Stimulated activated CD8-positive, alpha-beta memory T cell treated with anti-CD3 and anti-CD28 coated beads, Interleukin-12 subunit alpha, Interleukin-12 subunit beta, amount 100 ng/mL, for 1 hour (primary cell): Measurements from ENCODE around the gene DMD.

Experiments
- DNase-seq: peaks from one replicate; pipeline ENCODE4 v3.0.0-alpha.2; 2020; ENCODE audit warnings: low read depth

DMD gene

GRCh38 chrX:31110657-31111056, 2100.7 kb downstream of the DMD start:
- no peak for DNase-seq

GRCh38 chrX:31099536-31100090, 2111.7 kb downstream of the DMD start:
- no peak for DNase-seq

- DNase-seq: no peak
These were observed 2113.3 kb downstream of the DMD start for GRCh38 chrX:31098079-31098478.

- DNase-seq: no peak
These were observed 2117.7 kb downstream of the DMD start for GRCh38 chrX:31093639-31093975.

GRCh38 chrX:31092970-31093638, 2118.2 kb downstream of the DMD start:
- no peak for DNase-seq

GRCh38 chrX:31092476-31092875, 2118.9 kb downstream of the DMD start:
- DNase-seq: no peak

- no peak for DNase-seq
These were observed 2119.5 kb downstream of the DMD start for GRCh38 chrX:31091819-31092218.

- DNase-seq: no peak
These were observed 2136.8 kb downstream of the DMD start for GRCh38 chrX:31074522-31074921.

- no peak for DNase-seq
These were observed 2139.6 kb downstream of the DMD start, which contains the start of gene FTHL17 for GRCh38 chrX:31071725-31072124. Gene FTHL17 (minus strand): TSS chrX:31072041. CDS start chrX:31071953, 88 bp downstream.

- no peak for DNase-seq
These were observed 2140.1 kb downstream of the DMD start for GRCh38 chrX:31071262-31071661.

- no peak for DNase-seq
These were observed 2141.3 kb downstream of the DMD start for GRCh38 chrX:31070057-31070468.
